ENCODE data around the gene SMCHD1. TPM values are rescaled to one million over a fixed set of nuclear protein-coding genes. Genes with fewer than 3 reads are reported as not detected.
"Not testable (repeated sequence)": the region's sequence is repeated elsewhere in the genome, so short reads cannot be mapped to it uniquely, and the experiment has no call there.

SMCHD1 gene
- total and polyA plus RNA-seq, 4 donors, result 7.9 to 88.9 (median 46.6) TPM

DNA sequence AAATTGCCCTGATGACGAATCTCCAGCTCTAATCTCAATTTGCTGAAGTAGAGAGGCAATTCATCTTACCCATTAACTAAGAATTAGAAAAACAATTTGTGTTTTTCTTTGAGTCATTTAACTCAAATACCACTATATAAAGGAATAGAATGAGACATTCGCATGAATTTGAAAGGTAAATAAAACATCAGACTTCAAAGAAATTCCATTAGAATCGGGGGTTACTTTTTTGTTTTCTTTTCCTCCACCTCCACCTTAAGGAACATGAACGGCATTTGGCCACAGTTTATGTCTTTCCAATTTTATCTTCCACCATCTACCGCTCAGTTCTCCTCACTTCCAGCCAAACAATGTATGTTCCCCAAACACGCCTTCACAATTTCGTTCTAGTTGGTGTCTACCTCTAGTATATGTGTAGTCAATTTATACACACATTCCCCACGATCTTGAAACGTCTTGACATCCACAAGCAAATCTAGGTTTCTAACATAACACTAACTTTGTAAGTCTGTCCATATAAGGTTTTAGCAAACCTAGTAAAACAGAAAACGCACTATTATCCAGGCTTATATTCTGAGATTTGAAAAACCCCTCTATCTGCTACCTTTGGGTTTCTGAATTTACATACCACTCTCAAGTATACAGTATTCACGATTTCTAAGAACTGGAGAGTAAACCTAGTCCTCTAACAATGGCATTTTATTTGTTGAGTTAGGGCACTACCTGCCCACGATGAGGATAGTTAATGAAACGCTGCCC is 1.2 kb upstream of the SMCHD1 start:
- WGBS, 2 donors, result 47 to 52% methylated on average over 13 of the region's 13 CpGs
- no peaks in the 10 kb centered on the region for H3K4me1 ChIP-seq (ENCODE audit: control insufficient read depth in 1 of 2, insufficient read depth in 2 of 2, low read length in 2 of 2)
- no peaks in the 10 kb centered on the region for H3K36me3 ChIP-seq (ENCODE audit: control insufficient read depth in 1 of 2, insufficient read depth in 2 of 2, low read length in 1 of 2)
- intact Hi-C loops (cut with DNase I), result loop anchor here in 1 of 2 donors (5.0 to 10.0 kb wide), 2 partner anchors 82 to 1940 kb away; partner anchors contain the start of genes ENOSF1, METTL4 and NDC80
- no peaks in the 10 kb centered on the region for H3K9me3 ChIP-seq (ENCODE audit: control insufficient read depth, low read length)
- ATAC-seq (ENCODE audit: low FRiP score) (no peak), DNase-seq (no peak)
- H3K4me3 ChIP-seq (ENCODE audit: low read length in 2 of 2), result peak overlapping the region; percentile 83 to 87
- H3K27ac ChIP-seq (ENCODE audit: low read depth in 1 of 2, low read length in 2 of 2), result no peak overlapping the region
- no peaks in the 10 kb centered on the region for H3K27me3 ChIP-seq (ENCODE audit: control insufficient read depth in 1 of 2, insufficient read depth in 2 of 2, low read length in 1 of 2)

DNA sequence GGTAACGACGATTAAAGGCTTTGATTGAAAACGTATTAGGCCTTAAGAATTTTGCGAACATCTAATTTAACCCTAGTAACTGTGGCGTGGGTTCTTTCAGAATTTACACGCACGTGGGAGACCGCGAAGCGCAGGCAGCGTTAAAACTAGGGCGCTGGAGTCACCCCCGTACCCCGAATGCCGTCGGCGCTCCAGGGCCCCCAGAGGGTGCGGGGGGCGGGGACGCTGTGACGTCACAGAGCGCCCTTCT is 673 bp upstream of the SMCHD1 start:
- Histone ChIP-seq H3K4me3 (ENCODE audit: low read length in 2 of 2) (peak overlapping the region; percentile 83 to 87), H3K9me3 (ENCODE audit: control insufficient read depth, low read length) (no peaks in the 10 kb centered on the region), H3K27me3 (ENCODE audit: control insufficient read depth in 1 of 2, insufficient read depth in 2 of 2, low read length in 1 of 2) (no peaks in the 10 kb centered on the region), H3K36me3 (ENCODE audit: control insufficient read depth in 1 of 2, insufficient read depth in 2 of 2, low read length in 1 of 2) (no peaks in the 10 kb centered on the region), H3K27ac (ENCODE audit: low read depth in 1 of 2, low read length in 2 of 2) (peak overlapping the region; percentile 4 to 97), H3K4me1 (ENCODE audit: control insufficient read depth in 1 of 2, insufficient read depth in 2 of 2, low read length in 2 of 2) (no peaks in the 10 kb centered on the region)
- DNase-seq (peak in 1 of 2 donors; percentile 90), ATAC-seq (ENCODE audit: low FRiP score) (peak; percentile 71)
- WGBS, 2 donors, result 1% methylated on average over 21 to 22 of the region's 22 CpGs
- intact Hi-C loops (cut with DNase I), result loop anchor here in 1 of 2 donors (5.0 to 10.0 kb wide), 2 partner anchors 83 to 1940 kb away; partner anchors contain the start of genes ENOSF1, METTL4 and NDC80

DNA sequence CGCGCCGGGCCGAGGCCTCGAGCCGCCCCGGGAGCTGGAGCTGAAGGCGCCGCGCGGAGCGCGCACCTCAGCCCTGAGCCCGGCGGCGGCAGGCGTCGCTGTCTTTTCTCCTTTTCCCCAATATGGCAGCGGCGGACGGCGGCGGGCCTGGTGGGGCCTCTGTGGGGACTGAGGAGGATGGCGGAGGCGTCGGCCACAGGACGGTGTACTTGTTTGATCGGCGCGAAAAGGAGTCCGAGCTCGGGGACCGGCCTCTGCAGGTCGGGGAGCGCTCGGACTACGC is 369 bp downstream of the SMCHD1 start:
- Histone ChIP-seq H3K36me3 (ENCODE audit: control insufficient read depth in 1 of 2, insufficient read depth in 2 of 2, low read length in 1 of 2) (no peaks in the 10 kb centered on the region), H3K4me1 (ENCODE audit: control insufficient read depth in 1 of 2, insufficient read depth in 2 of 2, low read length in 2 of 2) (no peaks in the 10 kb centered on the region), H3K27me3 (ENCODE audit: control insufficient read depth in 1 of 2, insufficient read depth in 2 of 2, low read length in 1 of 2) (no peaks in the 10 kb centered on the region), H3K9me3 (ENCODE audit: control insufficient read depth, low read length) (no peaks in the 10 kb centered on the region), H3K4me3 (ENCODE audit: low read length in 2 of 2) (peak overlapping the region; percentile 87), H3K27ac (ENCODE audit: low read depth in 1 of 2, low read length in 2 of 2) (peak overlapping the region; percentile 81 to 97)
- intact Hi-C loops (cut with DNase I), result loop anchor here in 1 of 2 donors (10.0 kb wide), 1 partner anchor 1941 kb away; the partner anchor contains the start of gene ENOSF1
- 0% methylated on average over 26 to 37 of the region's 37 CpGs for WGBS, 2 donors
- ATAC-seq (ENCODE audit: low FRiP score) (no peak), DNase-seq (no peak)

DNA sequence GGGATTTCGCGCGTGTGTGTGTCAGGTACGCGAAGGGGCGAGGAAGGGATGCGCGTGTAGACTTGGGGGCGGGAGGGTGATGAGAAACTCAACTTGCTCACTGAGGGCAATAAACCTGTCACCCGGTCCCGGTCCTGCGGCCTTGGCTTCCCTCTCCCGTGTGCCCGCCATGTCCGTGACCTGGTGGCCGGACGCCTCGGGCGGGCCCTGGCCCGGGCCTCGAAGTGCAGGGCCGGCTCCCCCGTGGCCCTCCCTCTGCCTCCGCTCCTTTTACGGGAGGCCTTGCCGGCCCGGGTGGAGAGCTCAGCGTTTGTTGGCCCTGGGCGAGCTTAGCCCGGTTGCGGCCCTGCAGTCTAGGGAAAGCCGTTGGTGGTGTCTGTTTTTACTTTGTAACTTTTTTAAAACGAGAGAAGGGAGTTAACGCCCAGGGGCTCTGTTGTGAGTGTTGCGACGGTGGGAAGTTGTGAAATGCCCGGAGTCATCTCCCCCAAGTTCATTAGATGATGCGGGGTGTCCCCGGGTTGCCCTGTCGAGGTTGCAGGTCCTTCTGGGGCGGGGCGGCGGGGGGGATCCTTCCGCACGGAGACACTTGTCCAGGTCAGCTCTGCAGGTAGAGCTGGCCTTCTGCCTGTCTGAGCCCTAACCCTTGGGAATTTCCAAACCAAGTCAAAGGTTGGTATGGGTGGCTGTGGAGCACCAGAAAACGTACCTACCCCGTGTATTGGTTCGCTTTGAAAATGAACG is 883 bp downstream of the SMCHD1 start:
- no peaks in the 10 kb centered on the region for H3K4me1 ChIP-seq (ENCODE audit: control insufficient read depth in 1 of 2, insufficient read depth in 2 of 2, low read length in 2 of 2)
- intact Hi-C loops (cut with DNase I), result loop anchor here in 1 of 2 donors (10.0 kb wide), 1 partner anchor 1942 kb away; the partner anchor contains the start of gene ENOSF1
- H3K27me3 ChIP-seq (ENCODE audit: control insufficient read depth in 1 of 2, insufficient read depth in 2 of 2, low read length in 1 of 2), result no peaks in the 10 kb centered on the region
- WGBS, 2 donors, result 0 to 1% methylated on average over 49 of the region's 49 CpGs
- no peaks in the 10 kb centered on the region for H3K36me3 ChIP-seq (ENCODE audit: control insufficient read depth in 1 of 2, insufficient read depth in 2 of 2, low read length in 1 of 2)
- peak; percentile 77 to 84 for DNase-seq
- H3K9me3 ChIP-seq (ENCODE audit: control insufficient read depth, low read length), result no peaks in the 10 kb centered on the region
- H3K27ac ChIP-seq (ENCODE audit: low read depth in 1 of 2, low read length in 2 of 2), result peak overlapping the region; percentile 81 to 97
- peak; percentile 86 for ATAC-seq (ENCODE audit: low FRiP score)
- peak overlapping the region; percentile 87 for H3K4me3 ChIP-seq (ENCODE audit: low read length in 2 of 2)

DNA sequence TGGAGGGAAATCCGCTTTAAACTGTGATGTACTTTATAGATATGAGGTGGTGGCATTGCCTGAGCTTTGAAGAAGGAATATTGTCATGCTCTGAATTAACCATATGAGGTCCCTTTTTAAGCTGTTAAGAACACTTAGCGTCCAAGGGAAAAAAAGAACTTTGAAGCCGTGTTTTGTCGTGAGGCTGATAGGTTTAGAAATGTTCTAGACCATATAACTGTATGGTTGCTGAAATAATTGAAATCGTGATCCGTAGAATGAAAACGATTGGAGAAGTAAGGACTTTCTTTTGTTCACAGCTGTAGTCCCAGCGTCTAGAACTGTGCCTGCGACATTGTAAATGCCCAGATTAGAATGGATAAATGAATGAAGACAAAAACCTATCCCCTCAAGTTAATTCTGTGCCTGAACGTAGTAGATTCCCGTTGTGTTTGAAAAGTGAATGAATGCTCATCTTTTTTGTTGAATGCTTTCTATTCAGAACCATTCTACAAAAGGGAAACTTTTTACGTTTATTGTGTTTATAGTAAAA is 1.5 kb downstream of the SMCHD1 start:
- Histone ChIP-seq H3K27me3 (ENCODE audit: control insufficient read depth in 1 of 2, insufficient read depth in 2 of 2, low read length in 1 of 2) (no peaks in the 10 kb centered on the region), H3K9me3 (ENCODE audit: control insufficient read depth, low read length) (no peaks in the 10 kb centered on the region), H3K27ac (ENCODE audit: low read depth in 1 of 2, low read length in 2 of 2) (peak overlapping the region in 1 of 2 donors; percentile 81), H3K4me1 (ENCODE audit: control insufficient read depth in 1 of 2, insufficient read depth in 2 of 2, low read length in 2 of 2) (no peaks in the 10 kb centered on the region), H3K36me3 (ENCODE audit: control insufficient read depth in 1 of 2, insufficient read depth in 2 of 2, low read length in 1 of 2) (no peaks in the 10 kb centered on the region), H3K4me3 (ENCODE audit: low read length in 2 of 2) (peak overlapping the region; percentile 87)
- intact Hi-C loops (cut with DNase I), result loop anchor here in 1 of 2 donors (10.0 kb wide), 1 partner anchor 1942 kb away; the partner anchor contains the start of gene ENOSF1
- DNase-seq (no peak), ATAC-seq (ENCODE audit: low FRiP score) (no peak)
- 4 to 5% methylated on average over 12 of the region's 12 CpGs for WGBS, 2 donors

DNA sequence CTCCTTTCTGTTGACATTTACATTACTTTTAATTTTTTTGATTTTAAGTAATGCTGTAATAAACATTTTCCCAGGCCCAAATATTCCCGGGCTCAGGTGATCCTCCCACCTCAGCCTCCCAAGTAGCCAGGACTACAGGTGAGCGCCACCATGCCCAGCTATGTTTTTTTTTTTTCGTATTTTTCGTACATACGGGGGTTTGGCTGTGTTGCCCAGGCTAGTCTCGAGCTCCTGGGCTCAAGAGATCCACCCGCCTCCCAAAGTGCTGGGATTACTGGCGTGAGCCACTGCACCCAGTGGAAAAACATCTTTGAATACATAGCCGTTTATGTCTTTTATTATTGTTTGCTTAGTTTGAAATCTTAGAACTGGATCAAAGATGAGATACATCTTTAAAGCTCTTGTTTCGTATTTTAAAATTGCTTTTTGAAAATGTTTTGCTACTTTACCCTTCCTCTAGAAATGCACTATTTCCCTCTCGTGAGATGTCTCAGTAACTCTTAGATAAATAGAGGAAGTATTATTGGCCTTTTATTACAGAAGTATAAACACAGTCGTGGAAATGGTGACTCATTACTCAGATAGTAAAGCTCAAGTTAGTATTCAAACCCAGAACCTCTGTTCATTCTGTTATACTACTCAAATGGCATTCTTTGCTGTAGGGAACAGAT is 2.4 kb downstream of the SMCHD1 start:
- H3K4me1 ChIP-seq (ENCODE audit: control insufficient read depth in 1 of 2, insufficient read depth in 2 of 2, low read length in 2 of 2), result no peaks in the 10 kb centered on the region
- H3K27me3 ChIP-seq (ENCODE audit: control insufficient read depth in 1 of 2, insufficient read depth in 2 of 2, low read length in 1 of 2), result no peaks in the 10 kb centered on the region
- ATAC-seq (ENCODE audit: low FRiP score), result no peak
- H3K27ac ChIP-seq (ENCODE audit: low read depth in 1 of 2, low read length in 2 of 2), result no peak overlapping the region
- DNase-seq, result no peak
- intact Hi-C loops (cut with DNase I), result loop anchor here in 1 of 2 donors (10.0 kb wide), 1 partner anchor 1943 kb away; the partner anchor contains the start of gene ENOSF1
- H3K4me3 ChIP-seq (ENCODE audit: low read length in 2 of 2), result no peak overlapping the region
- 39 to 40% methylated on average over 12 of the region's 12 CpGs for WGBS, 2 donors
- no peaks in the 10 kb centered on the region for H3K9me3 ChIP-seq (ENCODE audit: control insufficient read depth, low read length)
- no peaks in the 10 kb centered on the region for H3K36me3 ChIP-seq (ENCODE audit: control insufficient read depth in 1 of 2, insufficient read depth in 2 of 2, low read length in 1 of 2)

DNA sequence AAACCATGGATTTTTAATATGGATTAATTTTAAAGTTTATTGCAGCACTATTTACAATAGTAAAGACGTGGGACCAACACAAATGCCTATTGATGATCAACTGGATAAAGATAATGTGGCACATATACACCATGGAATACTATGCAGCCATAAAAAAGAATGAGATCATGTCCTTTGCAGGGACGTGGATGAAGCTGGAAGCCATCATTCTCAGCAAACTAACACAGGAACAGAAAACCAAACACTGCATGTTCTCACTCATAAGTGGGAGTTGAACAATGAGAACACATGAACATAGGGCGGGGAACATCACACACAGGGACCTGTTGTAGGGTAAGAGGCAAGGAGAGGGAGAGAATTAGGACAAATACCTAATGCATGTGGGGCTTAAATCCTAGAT is 5.3 kb downstream of the SMCHD1 start:
- H3K27me3 ChIP-seq (ENCODE audit: control insufficient read depth in 1 of 2, insufficient read depth in 2 of 2, low read length in 1 of 2); H3K36me3 ChIP-seq (ENCODE audit: control insufficient read depth in 1 of 2, insufficient read depth in 2 of 2, low read length in 1 of 2); H3K27ac ChIP-seq (ENCODE audit: low read depth in 1 of 2, low read length in 2 of 2); intact Hi-C loops (cut with DNase I); DNase-seq; ATAC-seq (ENCODE audit: low FRiP score); H3K9me3 ChIP-seq (ENCODE audit: control insufficient read depth, low read length); H3K4me1 ChIP-seq (ENCODE audit: control insufficient read depth in 1 of 2, insufficient read depth in 2 of 2, low read length in 2 of 2); H3K4me3 ChIP-seq (ENCODE audit: low read length in 2 of 2): not testable (repeated sequence)
- 93 to 96% methylated on average over 3 of the region's 3 CpGs for whole genome bisulfite sequencing, 2 donors

DNA sequence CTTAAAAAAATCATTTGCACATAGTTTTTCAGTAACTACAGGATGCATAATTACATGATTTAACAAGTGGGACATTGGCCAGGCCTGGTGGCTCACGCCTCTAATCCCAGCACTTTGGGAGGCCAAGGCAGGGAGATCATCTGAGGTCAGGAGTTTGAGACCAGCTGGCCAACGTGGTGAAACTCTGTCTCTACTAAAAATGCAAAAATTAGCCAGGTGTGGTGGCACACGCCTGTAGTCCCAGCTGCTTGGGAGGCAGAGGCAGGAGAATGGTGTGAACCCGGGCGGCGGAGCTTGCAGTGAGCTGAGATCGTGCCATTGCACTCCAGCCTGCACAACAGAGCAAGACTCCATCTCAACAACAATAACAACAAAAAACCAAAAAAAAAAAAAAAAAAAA is 6.8 kb downstream of the SMCHD1 start:
- H3K4me3 ChIP-seq (ENCODE audit: low read length in 2 of 2); intact Hi-C loops (cut with DNase I); ATAC-seq (ENCODE audit: low FRiP score); H3K27me3 ChIP-seq (ENCODE audit: control insufficient read depth in 1 of 2, insufficient read depth in 2 of 2, low read length in 1 of 2); H3K9me3 ChIP-seq (ENCODE audit: control insufficient read depth, low read length); H3K4me1 ChIP-seq (ENCODE audit: control insufficient read depth in 1 of 2, insufficient read depth in 2 of 2, low read length in 2 of 2); H3K27ac ChIP-seq (ENCODE audit: low read depth in 1 of 2, low read length in 2 of 2); H3K36me3 ChIP-seq (ENCODE audit: control insufficient read depth in 1 of 2, insufficient read depth in 2 of 2, low read length in 1 of 2); DNase-seq: not testable (repeated sequence)
- 88 to 92% methylated on average over 7 of the region's 7 CpGs for WGBS, 2 donors
